NAMALWA (cell line): ENCODE data around the gene ARHGAP31.
"Not testable (repeated sequence)": the region's sequence is repeated elsewhere in the genome, so short reads cannot be mapped to it uniquely, and the experiment has no call there.

ENCODE experiments used
- DNase-seq: peaks from one replicate; pipeline ENCODE4 v3.0.0-alpha.2; 2015; ENCODE audit warnings: low spot score

ARHGAP31 gene

GRCh38 chr3:119352034-119352609 lies 57.9 kb downstream of the ARHGAP31 start:
- peak; percentile 52 for DNase-seq

GRCh38 chr3:119352863-119353527 lies 58.8 kb downstream of the ARHGAP31 start:
- peak; percentile 73 for DNase-seq

- not testable (repeated sequence) for DNase-seq
These were observed 61.4 kb downstream of the ARHGAP31 start for GRCh38 chr3:119355608-119356007.

- DNase-seq: no peak
These were observed 62.5 kb downstream of the ARHGAP31 start for GRCh38 chr3:119356646-119357045.

- no peak for DNase-seq
These were observed 63.0 kb downstream of the ARHGAP31 start for GRCh38 chr3:119357190-119357589.

GRCh38 chr3:119359476-119360326 lies 65.5 kb downstream of the ARHGAP31 start:
- peak; percentile 36 for DNase-seq

- DNase-seq: no peak
These were observed 66.7 kb downstream of the ARHGAP31 start for GRCh38 chr3:119360736-119361462.

GRCh38 chr3:119362010-119362409 lies 67.8 kb downstream of the ARHGAP31 start:
- DNase-seq: no peak

GRCh38 chr3:119362940-119363725 lies 69.0 kb downstream of the ARHGAP31 start:
- no peak for DNase-seq

- no peak for DNase-seq
These were observed 70.2 kb downstream of the ARHGAP31 start for GRCh38 chr3:119364401-119364800.

GRCh38 chr3:119365418-119365817 lies 71.2 kb downstream of the ARHGAP31 start:
- DNase-seq: no peak

GRCh38 chr3:119367000-119367399 lies 72.8 kb downstream of the ARHGAP31 start:
- DNase-seq: no peak

GRCh38 chr3:119368298-119368697 lies 74.1 kb downstream of the ARHGAP31 start:
- DNase-seq: no peak

GRCh38 chr3:119371786-119372185 lies 77.6 kb downstream of the ARHGAP31 start:
- not testable (repeated sequence) for DNase-seq

GRCh38 chr3:119375106-119375505 lies 80.9 kb downstream of the ARHGAP31 start:
- DNase-seq: no peak

- no peak for DNase-seq
These were observed 81.3 kb downstream of the ARHGAP31 start for GRCh38 chr3:119375510-119375909.

- DNase-seq: no peak
These were observed 82.6 kb downstream of the ARHGAP31 start for GRCh38 chr3:119376758-119377157.

GRCh38 chr3:119378259-119378803 lies 84.1 kb downstream of the ARHGAP31 start:
- DNase-seq: no peak

GRCh38 chr3:119380697-119381096 lies 86.5 kb downstream of the ARHGAP31 start:
- DNase-seq: no peak

- no peak for DNase-seq
These were observed 88.0 kb downstream of the ARHGAP31 start for GRCh38 chr3:119382134-119382533.

- DNase-seq: no peak
These were observed 94.4 kb downstream of the ARHGAP31 start for GRCh38 chr3:119388577-119388976.
